Measurements from ENCODE around the gene VWC2.

DNA sequence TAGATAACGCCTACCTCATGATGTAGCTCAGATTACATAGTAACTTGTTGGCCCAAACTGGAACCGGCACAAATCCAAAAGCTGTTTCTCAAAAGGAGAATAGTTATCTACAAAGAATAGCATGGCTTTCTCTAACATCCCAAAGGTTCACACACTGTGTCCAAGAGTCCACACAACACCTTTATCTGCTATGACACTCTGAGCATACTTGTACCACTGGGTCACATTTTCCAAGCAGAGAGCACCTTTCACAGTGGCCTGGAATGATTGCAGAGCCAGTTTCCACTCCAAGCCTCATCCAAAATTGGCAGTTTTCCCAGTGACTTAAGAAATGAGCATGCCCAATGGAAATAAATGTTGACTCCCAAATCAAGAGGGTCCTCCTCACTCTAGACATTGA is 155.3 kb downstream of the VWC2 start:
- TF ChIP-seq EZH2phosphoT487 (IDR thresholded peaks at IDR 0.05; ENCODE audit: borderline replicate concordance, low read depth, low read length), result no peak
- TF ChIP-seq CTCF (conservative IDR thresholded peaks at IDR 0.05; ENCODE audit: low read length), result no peak
